Measurements from ENCODE around the gene TSPYL1.

GRCh38 chr6:116239256-116239655 is 40.5 kb downstream of the TSPYL1 start:
- TF ChIP-seq SNAI2 (CRISPR knock-in tag; IDR thresholded peaks at IDR 0.05) (no peak), ARNTL (CRISPR knock-in tag; IDR thresholded peaks at IDR 0.05; ENCODE audit: borderline replicate concordance, low read depth) (no peak), ZC3H10 (CRISPR knock-in tag; IDR thresholded peaks at IDR 0.05) (no peak), ZFP30 (CRISPR knock-in tag; IDR thresholded peaks at IDR 0.05) (no peak), PATZ1 (CRISPR knock-in tag; IDR thresholded peaks at IDR 0.05; ENCODE audit: borderline replicate concordance) (no peak), ESRRG (CRISPR knock-in tag; IDR thresholded peaks at IDR 0.05) (no peak), ZNF8 (CRISPR knock-in tag; IDR thresholded peaks at IDR 0.05) (no peak), BACH2 (CRISPR knock-in tag; IDR thresholded peaks at IDR 0.05; ENCODE audit: borderline replicate concordance) (no peak), PPARA (CRISPR knock-in tag; IDR thresholded peaks at IDR 0.05; ENCODE audit: borderline replicate concordance) (no peak), TCF4 (CRISPR knock-in tag; IDR thresholded peaks at IDR 0.05; ENCODE audit: borderline replicate concordance) (no peak), TSHZ2 (CRISPR knock-in tag; IDR thresholded peaks at IDR 0.05) (no peak)
